ENCODE results near the gene TCEAL3.

GRCh38 chrX:103647630-103648029, 39.9 kb downstream of the TCEAL3 start:
- no peak for TF ChIP-seq CTCF (IDR thresholded peaks at IDR 0.05)
- no peak for TF ChIP-seq POLR2A (IDR thresholded peaks at IDR 0.05)

Measured in Peyer's patch (tissue), 4 donors.